ENCODE measurements around the gene BMPER. TPM values are rescaled to one million over a fixed set of nuclear protein-coding genes. Genes with fewer than 3 reads are reported as not detected.

The BMPER gene
- total RNA-seq, 1 experiment from 2014 or later = not detected

DNA sequence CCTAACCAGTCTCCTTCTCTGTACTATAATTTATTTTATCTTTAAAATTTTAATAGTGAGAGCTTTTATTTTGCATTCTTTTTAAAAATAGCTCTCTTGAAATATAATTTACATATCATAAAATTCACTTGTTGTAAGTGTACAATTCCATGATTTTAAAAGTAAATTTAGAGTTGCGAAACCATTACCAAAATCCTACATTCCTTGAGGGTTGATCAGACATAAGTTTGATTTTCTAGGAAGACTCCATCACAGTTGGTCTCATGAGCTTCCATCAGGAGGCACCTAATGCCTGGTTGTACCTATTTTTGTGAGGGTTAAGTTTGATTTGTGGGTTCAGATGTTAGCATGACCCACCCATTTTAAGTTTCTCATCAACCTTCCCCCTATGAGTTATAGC is 108.1 kb downstream of the BMPER start:
- no peaks in the 10 kb centered on the region for H3K27me3 ChIP-seq (replicated peaks; ENCODE audit: control insufficient read depth, insufficient read depth, low read length)
- TF ChIP-seq CTCF (IDR thresholded peaks at IDR 0.05; ENCODE audit: insufficient read depth in 1 of 2, low read depth in 1 of 2, low read length in 1 of 2, severe bottlenecking in 1 of 2, unreplicated experiment in 1 of 2) = no peak
- Mint-ChIP-seq H3K9me3 (ENCODE audit: unreplicated experiment) (no peaks in the 10 kb centered on the region), H3K4me1 (ENCODE audit: low read depth, unreplicated experiment) (no peaks in the 10 kb centered on the region), H3K4me3 (ENCODE audit: unreplicated experiment) (no peak overlapping the region), H3K27me3 (ENCODE audit: insufficient read depth, unreplicated experiment) (no peaks in the 10 kb centered on the region), H3K36me3 (ENCODE audit: insufficient read depth, unreplicated experiment) (no peaks in the 10 kb centered on the region), H3K27ac (ENCODE audit: unreplicated experiment) (no peak overlapping the region)
- BruUV-seq (replicated peaks) = no TSS peak
- H3K4me1 ChIP-seq = no peaks in the 10 kb centered on the region
- H3K4me3 ChIP-seq (ENCODE audit: low read depth, low read length) = no peak overlapping the region
- intact Hi-C loops (cut with micrococcal nuclease; ENCODE audit: unreplicated experiment) = no loop called here
- CTCF ChIA-PET = no interaction called here
- H3K36me3 ChIP-seq (ENCODE audit: control insufficient read depth, insufficient read depth, low read length) = no peaks in the 10 kb centered on the region
- POLR2A ChIA-PET = no interaction called here
- DNase-seq = no peak
- H3K9me3 ChIP-seq = no peaks in the 10 kb centered on the region

DNA sequence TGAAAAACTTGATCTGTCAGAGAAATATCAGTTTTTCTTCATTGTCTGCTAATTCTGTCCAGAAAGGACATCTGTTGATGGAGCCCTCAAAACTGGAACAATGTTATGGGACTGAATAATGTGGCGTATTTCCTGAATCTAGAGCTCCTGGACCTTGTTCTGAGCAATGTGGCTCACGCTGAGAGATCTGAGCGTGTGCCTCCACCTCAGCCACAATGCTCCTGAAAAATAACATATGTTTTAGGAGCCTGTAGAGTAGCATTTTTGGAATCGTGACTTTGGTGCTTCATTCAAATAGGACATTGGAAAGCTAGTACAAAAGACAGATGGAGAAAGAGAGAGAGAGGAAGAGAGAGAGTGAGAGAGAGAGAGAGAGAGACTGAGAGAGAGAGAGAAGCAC is 110.3 kb downstream of the BMPER start:
- Histone ChIP-seq H3K4me3 (ENCODE audit: low read depth, low read length) (no peak overlapping the region), H3K9me3 (no peaks in the 10 kb centered on the region), H3K4me1 (no peaks in the 10 kb centered on the region), H3K36me3 (ENCODE audit: control insufficient read depth, insufficient read depth, low read length) (no peaks in the 10 kb centered on the region), H3K27me3 (replicated peaks; ENCODE audit: control insufficient read depth, insufficient read depth, low read length) (no peaks in the 10 kb centered on the region)
- Mint-ChIP-seq H3K27me3 (ENCODE audit: insufficient read depth, unreplicated experiment) (no peaks in the 10 kb centered on the region), H3K9me3 (ENCODE audit: unreplicated experiment) (no peaks in the 10 kb centered on the region), H3K4me3 (ENCODE audit: unreplicated experiment) (no peak overlapping the region), H3K36me3 (ENCODE audit: insufficient read depth, unreplicated experiment) (no peaks in the 10 kb centered on the region), H3K27ac (ENCODE audit: unreplicated experiment) (no peak overlapping the region), H3K4me1 (ENCODE audit: low read depth, unreplicated experiment) (no peaks in the 10 kb centered on the region)
- DNase-seq = no peak
- CTCF ChIA-PET = no interaction called here
- POLR2A ChIA-PET = no interaction called here
- no peak for TF ChIP-seq CTCF (IDR thresholded peaks at IDR 0.05; ENCODE audit: insufficient read depth in 1 of 2, low read depth in 1 of 2, low read length in 1 of 2, severe bottlenecking in 1 of 2, unreplicated experiment in 1 of 2)
- BruUV-seq (replicated peaks) = no TSS peak
- intact Hi-C loops (cut with micrococcal nuclease; ENCODE audit: unreplicated experiment) = no loop called here

- no peak for TF ChIP-seq CTCF (IDR thresholded peaks at IDR 0.05; ENCODE audit: insufficient read depth in 1 of 2, low read depth in 1 of 2, low read length in 1 of 2, severe bottlenecking in 1 of 2, unreplicated experiment in 1 of 2)
- H3K4me3 ChIP-seq (ENCODE audit: low read depth, low read length) = no peak overlapping the region
- no peaks in the 10 kb centered on the region for H3K36me3 ChIP-seq (ENCODE audit: control insufficient read depth, insufficient read depth, low read length)
- H3K27me3 ChIP-seq (replicated peaks; ENCODE audit: control insufficient read depth, insufficient read depth, low read length) = no peaks in the 10 kb centered on the region
- Mint-ChIP-seq H3K27me3 (ENCODE audit: insufficient read depth, unreplicated experiment) (no peaks in the 10 kb centered on the region), H3K4me3 (ENCODE audit: unreplicated experiment) (no peak overlapping the region), H3K9me3 (ENCODE audit: unreplicated experiment) (no peaks in the 10 kb centered on the region), H3K4me1 (ENCODE audit: low read depth, unreplicated experiment) (no peaks in the 10 kb centered on the region), H3K27ac (ENCODE audit: unreplicated experiment) (no peak overlapping the region), H3K36me3 (ENCODE audit: insufficient read depth, unreplicated experiment) (no peaks in the 10 kb centered on the region)
- H3K4me1 ChIP-seq = no peaks in the 10 kb centered on the region
- DNase-seq = no peak
- ChIA-PET POLR2A (no interaction called here), CTCF (no interaction called here)
- H3K9me3 ChIP-seq = no peaks in the 10 kb centered on the region
- BruUV-seq (replicated peaks) = no TSS peak
- intact Hi-C loops (cut with micrococcal nuclease; ENCODE audit: unreplicated experiment) = no loop called here
Measured at GRCh38 chr7:34016876-34017275, 111.5 kb downstream of the BMPER start.
